ENCODE data around the gene BPIFB3.

BPIFB3 gene

GRCh38 chr20:33054381-33054780 lies 678 bp downstream of the BPIFB3 start:
- intact Hi-C loops (cut with DNase I) = no loop called here

GRCh38 chr20:33054791-33055190 lies 1.1 kb downstream of the BPIFB3 start:
- intact Hi-C loops (cut with DNase I) = no loop called here
- DNase-seq = no peak

More at GRCh38 chr20:33054381-33054780, 678 bp downstream of the BPIFB3 start:
- DNase-seq = no peak

- intact Hi-C loops (cut with DNase I) = no loop called here
- no peak for DNase-seq
Measured at GRCh38 chr20:33059136-33059535, 5.4 kb downstream of the BPIFB3 start.

- intact Hi-C loops (cut with DNase I) = no loop called here
- DNase-seq = no peak
Measured at GRCh38 chr20:33059741-33060390, 6.2 kb downstream of the BPIFB3 start.

- DNase-seq = no peak
- intact Hi-C loops (cut with DNase I) = no loop called here
Measured at GRCh38 chr20:33061658-33062028, 7.9 kb downstream of the BPIFB3 start.

- intact Hi-C loops (cut with DNase I) = no loop called here
- peak in 2 of 42 donors; percentile 4 to 18 for DNase-seq
Measured at GRCh38 chr20:33062105-33062824, 8.6 kb downstream of the BPIFB3 start.

- DNase-seq = no peak
- intact Hi-C loops (cut with DNase I) = no loop called here
Measured at GRCh38 chr20:33062825-33063149, 9.1 kb downstream of the BPIFB3 start.

- no peak for DNase-seq
- intact Hi-C loops (cut with DNase I) = no loop called here
Measured at GRCh38 chr20:33063271-33063670, 9.6 kb downstream of the BPIFB3 start.

- DNase-seq = no peak
- intact Hi-C loops (cut with DNase I) = no loop called here
Measured at GRCh38 chr20:33064572-33065287, 11.0 kb downstream of the BPIFB3 start.

GRCh38 chr20:33065785-33066184 lies 12.1 kb downstream of the BPIFB3 start:
- no peak for DNase-seq
- intact Hi-C loops (cut with DNase I) = no loop called here

- DNase-seq = no peak
Measured at GRCh38 chr20:33067806-33068205, 14.1 kb downstream of the BPIFB3 start.

GRCh38 chr20:33068251-33068939 lies 14.7 kb downstream of the BPIFB3 start:
- intact Hi-C loops (cut with DNase I) = no loop called here
- no peak for DNase-seq

More at GRCh38 chr20:33067806-33068205, 14.1 kb downstream of the BPIFB3 start:
- intact Hi-C loops (cut with DNase I) = no loop called here

GRCh38 chr20:33069673-33070072 lies 16.0 kb downstream of the BPIFB3 start:
- DNase-seq = no peak
- intact Hi-C loops (cut with DNase I) = no loop called here

GRCh38 chr20:33070111-33071053 lies 16.7 kb downstream of the BPIFB3 start:
- no peak for DNase-seq
- intact Hi-C loops (cut with DNase I) = no loop called here

GRCh38 chr20:33071198-33071597 lies 17.5 kb downstream of the BPIFB3 start:
- intact Hi-C loops (cut with DNase I) = no loop called here
- no peak for DNase-seq

GRCh38 chr20:33072362-33072761 lies 18.7 kb downstream of the BPIFB3 start:
- intact Hi-C loops (cut with DNase I) = no loop called here

GRCh38 chr20:33072813-33073212 lies 19.1 kb downstream of the BPIFB3 start:
- intact Hi-C loops (cut with DNase I) = no loop called here
- no peak for DNase-seq

More at GRCh38 chr20:33072362-33072761, 18.7 kb downstream of the BPIFB3 start:
- DNase-seq = no peak

- DNase-seq = no peak
- intact Hi-C loops (cut with DNase I) = no loop called here
Measured at GRCh38 chr20:33074675-33075074, 21.0 kb downstream of the BPIFB3 start.

GRCh38 chr20:33075281-33075680 lies 21.6 kb downstream of the BPIFB3 start:
- DNase-seq = no peak
- intact Hi-C loops (cut with DNase I) = no loop called here

Measured in head of caudate nucleus (tissue), 42 donors.